ENCODE measurements around the gene HAND1. TPM values are rescaled to one million over a fixed set of nuclear protein-coding genes. Genes with fewer than 3 reads are reported as not detected.

Gene HAND1
- total and polyA plus RNA-seq, 12 donors = 0.94 to 6.8 (median 2.4) TPM; not detected in 5

GRCh38 chr5:154523709-154524108 is 45.7 kb upstream of the HAND1 start:
- DNase-seq = peak in 3 of 7 donors; percentile 11 to 84 (median 24)
- intact Hi-C loops (cut with DNase I) = no loop called here
- Histone ChIP-seq H3K4me1 (replicated peaks in 1 of 2) (no peaks in the 10 kb centered on the region), H3K27me3 (peaks cover 6% of the 10 kb centered on the region), H3K27ac (peak overlapping the region in 1 of 5 donors; percentile 70), H3K4me3 (no peak overlapping the region), H3K36me3 (replicated peaks in 1 of 2) (no peaks in the 10 kb centered on the region), H3K9me3 (replicated peaks in 1 of 3) (no peaks in the 10 kb centered on the region)
- TF ChIP-seq CTCF (IDR thresholded peaks at IDR 0.05) (no peak), POLR2A (IDR thresholded peaks at IDR 0.05) (no peak)
- 50 to 80% (median 71%) methylated on average over 1 to 3 of the region's 3 CpGs for WGBS, 4 donors

- Histone ChIP-seq H3K4me3 (no peak overlapping the region), H3K36me3 (replicated peaks in 1 of 2) (no peaks in the 10 kb centered on the region), H3K9me3 (replicated peaks in 1 of 3) (no peaks in the 10 kb centered on the region), H3K27ac (peak overlapping the region in 1 of 5 donors; percentile 70), H3K27me3 (peaks cover 6% of the 10 kb centered on the region), H3K4me1 (replicated peaks in 1 of 2) (no peaks in the 10 kb centered on the region)
- intact Hi-C loops (cut with DNase I) = no loop called here
- peak in 1 of 7 donors; percentile 67 for DNase-seq
- TF ChIP-seq CTCF (IDR thresholded peaks at IDR 0.05) (no peak), POLR2A (IDR thresholded peaks at IDR 0.05) (no peak)
- 70 to 87% (median 79%) methylated on average over 3 to 4 of the region's 4 CpGs for WGBS, 4 donors
Measured at GRCh38 chr5:154523104-154523503, 45.1 kb upstream of the HAND1 start.

GRCh38 chr5:154522284-154522683 is 44.3 kb upstream of the HAND1 start:
- TF ChIP-seq POLR2A (IDR thresholded peaks at IDR 0.05) (no peak), CTCF (IDR thresholded peaks at IDR 0.05) (no peak)
- Histone ChIP-seq H3K36me3 (replicated peaks in 1 of 2) (no peaks in the 10 kb centered on the region), H3K4me3 (no peak overlapping the region), H3K27me3 (peaks cover 6% of the 10 kb centered on the region), H3K9me3 (replicated peaks in 1 of 3) (no peaks in the 10 kb centered on the region), H3K27ac (peak overlapping the region in 1 of 5 donors; percentile 70), H3K4me1 (replicated peaks in 1 of 2) (no peaks in the 10 kb centered on the region)
- 88 to 94% (median 93%) methylated on average over 3 of the region's 3 CpGs for WGBS, 4 donors
- intact Hi-C loops (cut with DNase I) = no loop called here
- DNase-seq = no peak

- 56 to 83% (median 61%) methylated on average over 1 to 3 of the region's 3 CpGs for WGBS, 4 donors
- intact Hi-C loops (cut with DNase I) = no loop called here
Measured at GRCh38 chr5:154521756-154522155, 43.7 kb upstream of the HAND1 start.

More at GRCh38 chr5:154521756-154522155, 43.7 kb upstream of the HAND1 start:
- TF ChIP-seq CTCF (IDR thresholded peaks at IDR 0.05) = no peak
- no peak for TF ChIP-seq POLR2A (IDR thresholded peaks at IDR 0.05)
- no peak overlapping the region for H3K4me3 ChIP-seq
- H3K4me1 ChIP-seq (replicated peaks in 1 of 2) = no peaks in the 10 kb centered on the region
- H3K36me3 ChIP-seq (replicated peaks in 1 of 2) = no peaks in the 10 kb centered on the region
- no peaks in the 10 kb centered on the region for H3K9me3 ChIP-seq (replicated peaks in 1 of 3)
- peak overlapping the region in 1 of 5 donors; percentile 70 for H3K27ac ChIP-seq
- peaks cover 6% of the 10 kb centered on the region for H3K27me3 ChIP-seq
- no peak for DNase-seq

All from adrenal gland (tissue), 12 donors.